Measurements from ENCODE around the gene PRKCH.

The PRKCH gene

DNA sequence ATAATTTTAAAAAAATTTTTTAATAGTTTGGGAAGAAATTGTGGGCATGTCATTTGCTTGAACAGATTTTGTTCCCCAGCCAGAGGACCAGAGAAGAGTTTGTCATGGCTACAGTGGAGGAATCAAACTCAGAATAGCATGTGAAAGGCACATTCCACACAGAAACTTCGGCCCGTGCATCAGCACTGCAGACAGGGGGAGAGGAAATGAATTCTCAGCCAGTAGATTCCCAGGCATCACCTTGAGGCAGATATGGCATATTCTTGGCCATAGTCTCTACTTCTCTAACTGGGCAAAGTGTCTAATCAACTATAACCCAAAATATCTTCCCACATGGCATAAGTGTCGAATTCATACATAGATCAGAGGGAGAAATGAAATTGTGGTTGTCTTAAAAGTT is 153.3 kb downstream of the PRKCH start:
- peak overlapping the region; percentile 92 to 97 for H2BK12ac ChIP-seq (ENCODE audit: low read length in 2 of 2)
- H3K9me3 ChIP-seq (ENCODE audit: control insufficient read depth, low read length), result no peaks in the 10 kb centered on the region
- H2BK15ac ChIP-seq (ENCODE audit: low read depth, poor library complexity, severe bottlenecking), result no peak overlapping the region
- H4K8ac ChIP-seq (ENCODE audit: low read length), result no peak overlapping the region
- H4K91ac ChIP-seq (ENCODE audit: low read length), result no peak overlapping the region
- no peak overlapping the region for H3K23ac ChIP-seq (ENCODE audit: low read length in 2 of 2)
- no peak overlapping the region for H3K27ac ChIP-seq (ENCODE audit: low read length, poor library complexity, severe bottlenecking)
- H2AFZ ChIP-seq (ENCODE audit: low read depth, low read length), result no peak overlapping the region
- no peak overlapping the region for H2BK5ac ChIP-seq (ENCODE audit: low read depth, low read length, poor library complexity, severe bottlenecking)
- H3K4me1 ChIP-seq (ENCODE audit: control insufficient read depth, insufficient read depth, low read depth, low read length), result peaks cover 25% of the 10 kb centered on the region
- H2AK5ac ChIP-seq (ENCODE audit: low read length, severe bottlenecking), result peak overlapping the region; percentile 97
- H3K27me3 ChIP-seq (ENCODE audit: control insufficient read depth in 1 of 2, insufficient read depth in 1 of 2, low read length in 2 of 2), result no peaks in the 10 kb centered on the region
- WGBS, result 73% methylated on average over 2 of the region's 3 CpGs
- peaks cover 12% of the 10 kb centered on the region for H3K79me1 ChIP-seq (replicated peaks; ENCODE audit: low read length, poor library complexity, severe bottlenecking)
- peak overlapping the region in 1 of 2 experiments; percentile 18 for H3K18ac ChIP-seq (ENCODE audit: low read depth in 1 of 2, low read length in 2 of 2)
- no peak overlapping the region for H2BK120ac ChIP-seq (ENCODE audit: low read depth, low read length)
- H3K4me3 ChIP-seq (ENCODE audit: insufficient read depth in 1 of 2, low read depth in 1 of 2, low read length in 2 of 2), result no peak overlapping the region
- no peaks in the 10 kb centered on the region for H3K36me3 ChIP-seq (ENCODE audit: control insufficient read depth in 1 of 2, insufficient read depth in 2 of 2, low read depth in 1 of 2, low read length in 2 of 2)
- H3K9ac ChIP-seq (ENCODE audit: low read length), result peak overlapping the region; percentile 60
- H3K4me2 ChIP-seq (ENCODE audit: low read length, poor library complexity, severe bottlenecking), result no peak overlapping the region
- no peak overlapping the region for H3K4ac ChIP-seq (ENCODE audit: low read depth in 1 of 2, low read length in 2 of 2)
- no peak for DNase-seq
- H3K14ac ChIP-seq (ENCODE audit: low read length in 2 of 2), result no peak overlapping the region

DNA sequence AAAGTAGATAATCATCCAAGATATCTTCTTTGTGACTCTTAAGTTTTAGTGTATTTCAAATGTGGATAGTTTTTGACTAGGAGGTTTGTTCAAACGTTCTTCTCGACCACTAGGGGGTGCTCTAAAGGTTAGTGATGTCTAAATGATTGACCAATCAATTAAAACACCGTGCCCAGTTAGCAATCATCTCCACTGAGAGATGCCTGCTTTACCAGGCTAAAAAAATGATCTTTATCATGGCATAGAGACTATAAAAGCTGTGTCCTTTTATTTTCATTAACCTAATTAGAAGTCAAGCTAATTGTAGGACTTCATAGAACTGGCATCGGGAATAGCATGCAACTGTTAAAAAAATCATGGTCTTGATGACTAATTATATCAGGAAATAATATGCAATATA is 153.9 kb downstream of the PRKCH start:
- H3K9me3 ChIP-seq (ENCODE audit: control insufficient read depth, low read length), result no peaks in the 10 kb centered on the region

DNA sequence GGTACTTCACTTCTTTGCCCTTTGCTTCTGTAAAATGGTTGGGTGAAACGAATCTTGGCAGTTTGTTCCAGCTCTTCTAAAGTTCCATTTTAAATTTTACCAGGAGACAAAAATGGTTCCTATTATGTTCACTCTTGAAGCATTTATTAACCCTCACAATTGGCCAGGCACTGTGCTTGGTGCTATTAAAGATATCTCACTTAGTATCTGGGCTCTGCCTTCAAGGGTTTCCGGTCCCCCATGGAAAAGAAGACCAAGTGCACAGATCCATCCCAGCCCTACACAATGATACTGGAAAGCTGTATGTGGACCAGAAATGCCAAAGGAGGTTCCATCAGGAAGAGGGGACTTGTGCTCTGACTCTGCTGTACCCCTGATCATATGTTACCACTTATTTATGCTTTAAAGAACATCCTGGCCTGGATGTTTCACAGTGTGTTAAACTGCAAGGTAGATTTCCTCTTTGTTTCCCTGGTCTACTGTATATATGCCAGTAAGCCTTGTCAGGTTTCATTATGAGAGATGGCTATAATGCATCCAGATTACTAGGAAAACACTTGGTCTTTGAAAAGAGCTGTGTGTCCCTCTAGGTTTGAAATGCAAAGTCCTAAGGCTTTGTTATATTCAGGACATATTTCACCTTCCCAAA is 154.8 kb downstream of the PRKCH start:
- no peaks in the 10 kb centered on the region for H3K9me3 ChIP-seq (ENCODE audit: control insufficient read depth, low read length)
- DNase-seq, result no peak
- peak overlapping the region; percentile 69 for H2BK120ac ChIP-seq (ENCODE audit: low read depth, low read length)
- peak overlapping the region; percentile 84 to 90 for H3K4ac ChIP-seq (ENCODE audit: low read depth in 1 of 2, low read length in 2 of 2)
- H2AK5ac ChIP-seq (ENCODE audit: low read length, severe bottlenecking), result peak overlapping the region; percentile 71
- H4K91ac ChIP-seq (ENCODE audit: low read length), result peak overlapping the region; percentile 91
- H3K9ac ChIP-seq (ENCODE audit: low read length), result peak overlapping the region; percentile 75
- H3K14ac ChIP-seq (ENCODE audit: low read length in 2 of 2), result no peak overlapping the region
- peaks cover 6% of the 10 kb centered on the region for H3K79me1 ChIP-seq (replicated peaks; ENCODE audit: low read length, poor library complexity, severe bottlenecking)
- no peak overlapping the region for H2BK15ac ChIP-seq (ENCODE audit: low read depth, poor library complexity, severe bottlenecking)
- H3K36me3 ChIP-seq (ENCODE audit: control insufficient read depth in 1 of 2, insufficient read depth in 2 of 2, low read depth in 1 of 2, low read length in 2 of 2), result no peaks in the 10 kb centered on the region
- H3K4me1 ChIP-seq (ENCODE audit: control insufficient read depth, insufficient read depth, low read depth, low read length), result peaks cover 12% of the 10 kb centered on the region
- H2BK5ac ChIP-seq (ENCODE audit: low read depth, low read length, poor library complexity, severe bottlenecking), result no peak overlapping the region
- H3K23ac ChIP-seq (ENCODE audit: low read length in 2 of 2), result peak overlapping the region in 1 of 2 experiments; percentile 57
- peak overlapping the region; percentile 76 for H4K8ac ChIP-seq (ENCODE audit: low read length)
- H3K4me2 ChIP-seq (ENCODE audit: low read length, poor library complexity, severe bottlenecking), result no peak overlapping the region
- H2BK12ac ChIP-seq (ENCODE audit: low read length in 2 of 2), result peak overlapping the region; percentile 78 to 91
- peak overlapping the region; percentile 17 for H3K27ac ChIP-seq (ENCODE audit: low read length, poor library complexity, severe bottlenecking)
- no peak overlapping the region for H3K4me3 ChIP-seq (ENCODE audit: insufficient read depth in 1 of 2, low read depth in 1 of 2, low read length in 2 of 2)
- H3K27me3 ChIP-seq (ENCODE audit: control insufficient read depth in 1 of 2, insufficient read depth in 1 of 2, low read length in 2 of 2), result no peaks in the 10 kb centered on the region
- 100% methylated on average over 1 of the region's 2 CpGs for WGBS
- no peak overlapping the region for H2AFZ ChIP-seq (ENCODE audit: low read depth, low read length)
- H3K18ac ChIP-seq (ENCODE audit: low read depth in 1 of 2, low read length in 2 of 2), result peak overlapping the region; percentile 87 to 88

More for the DNA sequence above, 153.9 kb downstream of the PRKCH start:
- H4K8ac ChIP-seq (ENCODE audit: low read length), result no peak overlapping the region
- whole genome bisulfite sequencing, result no CpG with 5 or more reads among the region's 4 CpGs
- H2BK120ac ChIP-seq (ENCODE audit: low read depth, low read length), result no peak overlapping the region
- peaks cover 7% of the 10 kb centered on the region for H3K79me1 ChIP-seq (replicated peaks; ENCODE audit: low read length, poor library complexity, severe bottlenecking)
- H4K91ac ChIP-seq (ENCODE audit: low read length), result no peak overlapping the region
- peak overlapping the region; percentile 75 for H3K9ac ChIP-seq (ENCODE audit: low read length)
- no peak overlapping the region for H3K4me3 ChIP-seq (ENCODE audit: insufficient read depth in 1 of 2, low read depth in 1 of 2, low read length in 2 of 2)
- H3K14ac ChIP-seq (ENCODE audit: low read length in 2 of 2), result no peak overlapping the region
- no peak overlapping the region for H2BK12ac ChIP-seq (ENCODE audit: low read length in 2 of 2)
- H3K18ac ChIP-seq (ENCODE audit: low read depth in 1 of 2, low read length in 2 of 2), result no peak overlapping the region
- H3K4ac ChIP-seq (ENCODE audit: low read depth in 1 of 2, low read length in 2 of 2), result no peak overlapping the region
- no peak overlapping the region for H2AK5ac ChIP-seq (ENCODE audit: low read length, severe bottlenecking)
- H3K36me3 ChIP-seq (ENCODE audit: control insufficient read depth in 1 of 2, insufficient read depth in 2 of 2, low read depth in 1 of 2, low read length in 2 of 2), result no peaks in the 10 kb centered on the region
- no peak overlapping the region for H2BK15ac ChIP-seq (ENCODE audit: low read depth, poor library complexity, severe bottlenecking)
- H3K23ac ChIP-seq (ENCODE audit: low read length in 2 of 2), result no peak overlapping the region
- DNase-seq, result peak; percentile 75
- H3K4me1 ChIP-seq (ENCODE audit: control insufficient read depth, insufficient read depth, low read depth, low read length), result peaks cover 19% of the 10 kb centered on the region
- no peak overlapping the region for H2BK5ac ChIP-seq (ENCODE audit: low read depth, low read length, poor library complexity, severe bottlenecking)
- no peak overlapping the region for H2AFZ ChIP-seq (ENCODE audit: low read depth, low read length)
- H3K4me2 ChIP-seq (ENCODE audit: low read length, poor library complexity, severe bottlenecking), result no peak overlapping the region
- H3K27me3 ChIP-seq (ENCODE audit: control insufficient read depth in 1 of 2, insufficient read depth in 1 of 2, low read length in 2 of 2), result no peaks in the 10 kb centered on the region
- H3K27ac ChIP-seq (ENCODE audit: low read length, poor library complexity, severe bottlenecking), result no peak overlapping the region

DNA sequence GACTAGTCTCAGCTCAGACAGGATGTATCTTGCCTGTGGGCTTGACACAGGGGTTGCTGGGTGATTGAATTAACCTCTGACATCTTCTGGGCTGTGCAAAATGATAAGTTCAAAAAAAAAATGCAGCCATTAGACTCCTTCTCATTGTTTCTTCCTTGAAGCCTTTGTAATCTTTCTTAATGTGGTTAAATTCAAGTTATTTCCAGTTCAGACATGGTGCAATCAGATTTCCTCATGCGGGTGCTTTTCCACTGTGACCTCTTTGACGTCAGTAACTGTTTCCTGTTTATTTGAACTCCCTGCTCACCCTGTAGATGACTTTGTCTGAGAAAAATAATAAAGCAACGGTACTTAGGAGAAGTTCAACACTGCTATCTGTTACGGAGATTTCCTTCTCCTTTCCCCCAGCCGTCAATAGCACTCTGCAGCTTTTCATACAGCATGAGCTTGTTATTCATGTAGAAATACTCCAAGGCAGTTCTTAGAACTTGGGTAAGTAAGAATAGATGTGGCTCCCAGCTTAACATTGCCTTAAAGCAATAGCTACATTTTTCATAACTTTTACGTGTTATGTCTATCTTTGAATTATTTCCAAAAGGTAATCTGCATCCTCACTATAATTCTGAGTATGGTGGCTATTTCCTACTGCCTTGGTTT is 155.5 kb downstream of the PRKCH start:
- H3K23ac ChIP-seq (ENCODE audit: low read length in 2 of 2), result no peak overlapping the region
- H4K8ac ChIP-seq (ENCODE audit: low read length), result peak overlapping the region; percentile 76
- no peak overlapping the region for H3K4me2 ChIP-seq (ENCODE audit: low read length, poor library complexity, severe bottlenecking)
- WGBS, result 0% methylated on average over 4 of the region's 6 CpGs
- no peak overlapping the region for H4K91ac ChIP-seq (ENCODE audit: low read length)
- no peak overlapping the region for H2AK5ac ChIP-seq (ENCODE audit: low read length, severe bottlenecking)
- H3K27ac ChIP-seq (ENCODE audit: low read length, poor library complexity, severe bottlenecking), result peak overlapping the region; percentile 17
- peak overlapping the region; percentile 75 for H3K9ac ChIP-seq (ENCODE audit: low read length)
- no peak overlapping the region for H2AFZ ChIP-seq (ENCODE audit: low read depth, low read length)
- H2BK5ac ChIP-seq (ENCODE audit: low read depth, low read length, poor library complexity, severe bottlenecking), result no peak overlapping the region
- DNase-seq, result peak; percentile 98
- peak overlapping the region in 1 of 2 experiments; percentile 84 for H3K4ac ChIP-seq (ENCODE audit: low read depth in 1 of 2, low read length in 2 of 2)
- peaks cover 9% of the 10 kb centered on the region for H3K4me1 ChIP-seq (ENCODE audit: control insufficient read depth, insufficient read depth, low read depth, low read length)
- no peaks in the 10 kb centered on the region for H3K27me3 ChIP-seq (ENCODE audit: control insufficient read depth in 1 of 2, insufficient read depth in 1 of 2, low read length in 2 of 2)
- no peaks in the 10 kb centered on the region for H3K36me3 ChIP-seq (ENCODE audit: control insufficient read depth in 1 of 2, insufficient read depth in 2 of 2, low read depth in 1 of 2, low read length in 2 of 2)
- peak overlapping the region in 1 of 2 experiments; percentile 34 for H3K4me3 ChIP-seq (ENCODE audit: insufficient read depth in 1 of 2, low read depth in 1 of 2, low read length in 2 of 2)
- peak overlapping the region in 1 of 2 experiments; percentile 87 for H3K18ac ChIP-seq (ENCODE audit: low read depth in 1 of 2, low read length in 2 of 2)
- H2BK12ac ChIP-seq (ENCODE audit: low read length in 2 of 2), result peak overlapping the region in 1 of 2 experiments; percentile 78
- no peak overlapping the region for H3K14ac ChIP-seq (ENCODE audit: low read length in 2 of 2)
- H2BK15ac ChIP-seq (ENCODE audit: low read depth, poor library complexity, severe bottlenecking), result no peak overlapping the region
- H3K79me1 ChIP-seq (replicated peaks; ENCODE audit: low read length, poor library complexity, severe bottlenecking), result peaks cover 6% of the 10 kb centered on the region
- peak overlapping the region; percentile 69 for H2BK120ac ChIP-seq (ENCODE audit: low read depth, low read length)
- H3K9me3 ChIP-seq (ENCODE audit: control insufficient read depth, low read length), result no peaks in the 10 kb centered on the region

Measured in mesenchymal stem cell (in vitro differentiated cells and primary cell).